OCI-LY3 (cell line): Measurements from ENCODE around the gene BTBD6.

Experiments used
- H2AFZ ChIP-seq: fragments of 200-600, 300-600 bp; shearing (Covaris generic); 2 replicates; pipeline ENCODE4 v1.6.0; 2014; ENCODE audit warnings: antibody characterized with exemption, low read depth, low read length
- H3K27ac ChIP-seq: fragments of 200-600, 300-600 bp; sonication (generic); 2 replicates; pipeline ENCODE4 v1.5.1; 2014; ENCODE audit warnings: mild to moderate bottlenecking, low read length, moderate library complexity, mixed read lengths
- H3K27me3 ChIP-seq: fragments of 200-600, 300-600 bp; sonication (generic); 2 replicates; pipeline ENCODE4 v1.6.1; 2014; ENCODE audit warnings: low read depth, low read length, mixed read lengths
- H3K36me3 ChIP-seq: fragments of 200-600, 300-600 bp; sonication (generic); replicated peaks from 2 replicates; pipeline ENCODE3; 2014; ENCODE audit warnings: low read depth, low read length, mixed read lengths
- H3K4me1 ChIP-seq: fragments of 300-600, 200-600 bp; sonication (generic); 2 replicates; pipeline ENCODE4 v1.6.1; 2014; ENCODE audit warnings: low read length, mixed read lengths
- H3K4me2 ChIP-seq: fragments of 200-600, 300-600 bp; sonication (generic); 2 replicates; pipeline ENCODE4 v1.6.1; 2014; ENCODE audit warnings: low read length, mixed read lengths
- H3K4me3 ChIP-seq: fragments of 300-600, 200-600 bp; sonication (generic); 2 replicates; pipeline ENCODE4 v1.5.1; 2014; ENCODE audit warnings: antibody characterized with exemption, mild to moderate bottlenecking, low read length, moderate library complexity
- H3K79me2 ChIP-seq: fragments of 300-600, 200-600 bp; shearing (Covaris generic); 2 replicates; pipeline ENCODE4 v1.6.1; 2014; ENCODE audit warnings: mild to moderate bottlenecking, low read length, mixed read lengths
- H3K9ac ChIP-seq: fragments of 300-600, 200-600 bp; shearing (Covaris generic); 2 replicates; pipeline ENCODE4 v1.6.0; 2014; ENCODE audit warnings: mild to moderate bottlenecking, low read length, moderate library complexity
- H3K9me3 ChIP-seq: fragments of 200-600, 300-600 bp; shearing (Covaris generic); 2 replicates; pipeline ENCODE4 v1.6.1; 2014; ENCODE audit warnings: low read length, mixed read lengths; ENCODE audit not compliant: insufficient read depth
- H4K20me1 ChIP-seq: fragments of 200-600, 300-600 bp; sonication (generic); 2 replicates; pipeline ENCODE4 v1.6.1; 2016; ENCODE audit warnings: low read length, mixed read lengths; ENCODE audit not compliant: insufficient read depth
- CTCF ChIP-seq: fragments of 200-600, 300-600 bp; sonication (generic); IDR thresholded peaks from 2 replicates; pipeline ENCODE4 v1.5.1; 2014; ENCODE audit warnings: antibody characterized with exemption, low read length, low read depth
- EZH2phosphoT487 ChIP-seq: fragments of 200-600 bp; shearing (Covaris generic); IDR thresholded peaks from 2 replicates; pipeline ENCODE4 v1.6.1; 2018; ENCODE audit warnings: antibody characterized with exemption, mixed run types, low read depth

BTBD6 gene

GRCh38 chr14:105257464-105257863 lies 9.1 kb downstream of the BTBD6 start:
- H3K36me3 ChIP-seq = peaks cover 2% of the 10 kb centered on the region
- H3K4me2 ChIP-seq = no peak overlapping the region
- H3K4me3 ChIP-seq = no peak overlapping the region
- H3K9ac ChIP-seq = no peak overlapping the region
- no peak overlapping the region for H2AFZ ChIP-seq
- H3K4me1 ChIP-seq = no peaks in the 10 kb centered on the region
- H3K27ac ChIP-seq = no peak overlapping the region
- no peaks in the 10 kb centered on the region; the same call in 1 of the 2 replicates for H4K20me1 ChIP-seq
- no peaks in the 10 kb centered on the region for H3K9me3 ChIP-seq
- H3K79me2 ChIP-seq = no peaks in the 10 kb centered on the region
- no peak for TF ChIP-seq CTCF
- TF ChIP-seq EZH2phosphoT487 = no peak
- H3K27me3 ChIP-seq = no peaks in the 10 kb centered on the region

- no peak overlapping the region for H3K4me3 ChIP-seq
- no peaks in the 10 kb centered on the region; the same call in 1 of the 2 replicates for H4K20me1 ChIP-seq
- no peak overlapping the region for H3K27ac ChIP-seq
- H3K79me2 ChIP-seq = no peaks in the 10 kb centered on the region
- no peaks in the 10 kb centered on the region for H3K4me1 ChIP-seq
- no peak for TF ChIP-seq CTCF
- H3K9ac ChIP-seq = no peak overlapping the region
- no peak overlapping the region for H3K4me2 ChIP-seq
- no peaks in the 10 kb centered on the region for H3K9me3 ChIP-seq
- no peak overlapping the region for H2AFZ ChIP-seq
- H3K27me3 ChIP-seq = no peaks in the 10 kb centered on the region
- peaks cover 2% of the 10 kb centered on the region for H3K36me3 ChIP-seq
Observed at GRCh38 chr14:105258846-105259245, 10.5 kb downstream of the BTBD6 start.

- Histone ChIP-seq H3K4me1 (no peaks in the 10 kb centered on the region), H3K4me3 (no peak overlapping the region), H3K9ac (no peak overlapping the region), H3K79me2 (no peaks in the 10 kb centered on the region), H2AFZ (no peak overlapping the region), H3K27me3 (no peaks in the 10 kb centered on the region), H3K9me3 (no peaks in the 10 kb centered on the region), H3K4me2 (no peak overlapping the region), H3K36me3 (peaks cover 2% of the 10 kb centered on the region), H4K20me1 (no peaks in the 10 kb centered on the region), H3K27ac (no peak overlapping the region)
- TF ChIP-seq CTCF = no peak
- TF ChIP-seq EZH2phosphoT487 = no peak
Observed at GRCh38 chr14:105260959-105261358, 12.6 kb downstream of the BTBD6 start.

GRCh38 chr14:105261781-105262180 lies 13.4 kb downstream of the BTBD6 start:
- no peak overlapping the region for H3K27ac ChIP-seq

More at GRCh38 chr14:105261781-105262180, 13.4 kb downstream of the BTBD6 start:
- no peak for TF ChIP-seq EZH2phosphoT487
- TF ChIP-seq CTCF = no peak
- Histone ChIP-seq H3K9me3 (no peaks in the 10 kb centered on the region), H3K27me3 (no peaks in the 10 kb centered on the region), H3K4me1 (no peaks in the 10 kb centered on the region), H3K79me2 (no peaks in the 10 kb centered on the region), H3K36me3 (peaks cover 2% of the 10 kb centered on the region), H3K4me2 (no peak overlapping the region), H2AFZ (no peak overlapping the region), H4K20me1 (no peaks in the 10 kb centered on the region), H3K4me3 (no peak overlapping the region), H3K9ac (no peak overlapping the region)
